ENCODE measurements around the gene RHAG.
"Not testable (repeated sequence)": the region's sequence is repeated elsewhere in the genome, so short reads cannot be mapped to it uniquely, and the experiment has no call there.

The RHAG gene

DNA sequence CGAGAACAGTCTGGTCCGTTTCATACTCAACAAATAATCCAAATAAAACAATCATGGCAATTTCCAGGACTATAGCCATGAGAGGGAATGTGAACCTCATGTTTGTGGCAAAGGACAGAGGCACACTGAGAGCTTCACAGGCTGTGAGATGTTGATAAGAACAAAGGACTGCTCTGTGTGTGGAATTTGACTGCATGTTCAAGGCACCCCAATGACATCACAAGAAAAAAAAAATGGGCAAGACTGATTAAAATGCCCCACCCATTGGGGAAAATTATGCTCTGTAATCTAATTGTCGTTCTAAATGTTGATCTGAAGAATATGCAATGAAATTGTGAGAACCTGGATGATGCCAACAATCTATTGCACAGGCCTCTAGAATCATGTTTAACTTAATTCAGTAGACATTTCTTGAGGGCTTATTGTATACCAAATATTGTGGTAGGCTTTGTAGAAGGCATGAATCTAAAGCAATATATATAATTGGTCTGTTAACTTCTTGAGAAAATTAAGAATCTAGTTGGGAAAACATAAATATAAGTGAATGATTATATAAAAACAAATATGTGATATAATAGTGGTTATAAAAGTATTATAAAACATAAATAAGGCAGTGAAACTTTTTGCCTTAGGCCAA lies at the start of gene RHAG:
Gene RHAG, minus strand, starts transcription at position 127 of the 637 bp plus-strand sequence. Its CDS starts 27 bp downstream, at position 100.
- DNase-seq (ENCODE audit: low read depth in 4 of 4, low spot score in 1 of 4): no peak

DNA sequence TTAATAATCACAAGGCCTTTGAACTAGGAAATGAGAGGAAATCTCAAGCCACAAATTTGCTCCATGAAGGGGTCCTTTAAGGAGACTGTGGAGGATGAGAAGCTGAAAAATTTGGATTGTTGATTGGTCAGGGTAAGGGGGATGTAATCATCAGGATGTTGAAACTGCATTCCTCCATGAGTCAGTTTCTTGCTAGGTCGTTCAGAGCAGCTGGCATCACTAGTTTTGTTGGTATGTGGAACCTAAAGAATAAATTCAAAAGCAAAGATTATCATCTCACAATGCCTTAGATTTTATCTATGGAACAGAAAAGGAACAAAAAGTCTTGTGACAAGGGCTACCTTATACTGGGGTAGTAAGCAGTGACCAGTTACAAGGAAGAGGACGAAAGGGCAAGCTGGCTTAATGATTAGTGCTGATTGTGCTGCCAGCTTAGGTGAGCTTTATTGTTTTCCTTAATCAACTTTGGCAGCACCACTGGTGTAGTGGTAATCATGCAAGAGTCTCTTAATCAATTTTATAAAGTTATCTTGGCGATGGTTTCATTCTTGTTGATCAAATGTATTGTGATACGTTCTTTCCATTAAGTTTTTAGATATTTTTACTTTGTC lies 40.1 kb upstream of the RHAG start:
- no peak for DNase-seq (ENCODE audit: low read depth in 4 of 4, low spot score in 1 of 4)

DNA sequence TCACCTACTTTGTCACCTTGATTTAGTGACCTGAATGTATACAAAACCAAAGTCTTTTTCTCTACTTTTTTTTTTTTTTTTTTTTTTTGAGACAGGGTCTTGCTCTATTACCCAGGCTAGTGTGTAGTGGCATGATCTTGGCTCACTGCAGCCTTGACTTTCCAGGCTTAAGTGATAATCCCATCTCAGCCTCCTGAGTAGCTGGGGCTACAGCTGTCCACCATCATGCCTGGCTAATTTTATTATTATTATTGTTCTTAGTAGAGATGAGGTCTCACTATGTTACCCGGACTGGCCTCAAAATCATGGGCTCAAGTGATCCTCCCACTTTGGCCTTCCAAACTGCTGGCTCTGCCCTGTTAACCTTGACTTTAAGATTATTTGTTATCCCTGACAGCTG lies 39.2 kb upstream of the RHAG start:
- no peak for DNase-seq (ENCODE audit: low read depth in 4 of 4, low spot score in 1 of 4)

DNA sequence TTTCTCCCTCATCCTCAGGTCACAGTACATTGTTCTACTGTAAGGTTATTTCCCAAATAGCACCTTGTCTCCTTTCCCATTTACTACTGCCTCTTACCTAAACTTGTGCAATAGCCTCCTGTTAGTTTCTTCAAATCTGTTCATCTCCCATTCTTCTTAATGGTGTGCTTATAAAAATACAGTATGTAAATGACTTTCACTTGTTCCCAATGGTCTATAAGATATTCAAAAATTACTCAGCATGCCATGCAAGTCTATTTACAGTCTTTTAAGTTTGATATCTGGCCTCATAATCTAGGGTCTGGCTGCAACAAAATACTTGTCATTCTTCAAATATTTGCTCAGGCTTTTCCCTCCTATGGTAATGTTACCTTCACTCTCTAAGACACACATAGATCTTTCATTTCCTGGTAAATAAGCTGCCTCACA lies 31.5 kb upstream of the RHAG start:
- no peak for DNase-seq (ENCODE audit: low read depth in 4 of 4, low spot score in 1 of 4)

DNA sequence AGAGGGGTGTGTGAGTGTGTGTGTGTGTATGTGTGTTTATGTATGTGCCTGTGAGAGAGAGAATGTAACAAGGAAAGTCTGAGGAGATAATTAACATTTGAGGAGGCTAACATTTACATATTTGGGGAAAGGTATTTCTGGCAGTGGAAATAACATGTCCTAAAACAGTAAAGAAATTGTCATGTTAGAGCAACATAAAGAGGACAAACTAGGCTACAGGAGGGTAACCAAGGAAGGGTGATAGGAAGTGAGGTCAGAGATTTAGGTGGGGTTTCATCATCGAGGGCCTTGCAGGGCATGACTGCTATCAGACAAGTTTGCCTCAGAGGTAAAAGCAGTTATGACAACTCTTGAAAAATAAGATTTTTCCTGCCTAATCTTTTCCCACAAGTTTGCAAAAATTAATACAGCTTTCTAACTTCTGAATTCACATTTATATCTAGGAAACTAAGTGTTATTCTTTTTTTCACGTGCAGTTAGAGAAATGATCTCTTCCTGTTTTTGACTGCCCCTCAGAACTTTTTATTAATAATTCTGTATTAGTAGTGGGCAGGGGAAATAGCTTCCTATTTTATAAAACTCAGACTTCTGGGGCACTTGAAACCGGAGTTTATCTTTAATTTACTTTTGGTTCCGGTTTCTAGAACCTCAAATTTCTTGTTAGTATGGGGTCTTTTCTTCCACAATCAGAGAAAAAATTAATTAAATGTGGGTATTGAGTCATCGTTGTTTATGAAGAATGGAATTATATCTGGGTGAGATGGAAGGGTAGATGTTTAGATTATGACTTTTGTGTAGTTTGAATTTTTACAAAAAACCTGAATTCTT lies 30.5 kb upstream of the RHAG start:
- no peak for DNase-seq (ENCODE audit: low read depth in 4 of 4, low spot score in 1 of 4)

- no peak for DNase-seq (ENCODE audit: low read depth in 4 of 4, low spot score in 1 of 4)
Observed at GRCh38 chr6:49666480-49666879, 29.8 kb upstream of the RHAG start.

DNA sequence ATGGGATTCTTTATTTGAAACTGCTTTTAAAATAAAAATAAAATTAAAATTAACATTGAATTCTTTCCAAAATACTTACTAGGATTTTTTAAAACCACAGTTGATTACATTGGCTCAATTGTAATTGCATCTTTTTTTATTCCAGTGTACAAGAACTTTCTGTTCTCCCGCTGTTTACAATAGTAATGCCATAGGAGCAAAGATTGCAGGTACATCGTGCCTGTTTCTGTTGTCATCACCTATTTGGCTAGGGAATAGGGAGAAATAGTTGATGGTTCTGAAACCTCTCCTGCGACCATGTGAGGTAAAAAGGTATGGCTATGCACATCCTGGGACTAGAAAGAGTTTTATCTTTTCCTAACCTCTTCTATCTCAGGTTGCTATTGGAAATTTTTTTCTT lies 28.2 kb upstream of the RHAG start:
- no peak for DNase-seq (ENCODE audit: low read depth in 4 of 4, low spot score in 1 of 4)

- DNase-seq (ENCODE audit: low read depth in 4 of 4, low spot score in 1 of 4): not testable (repeated sequence)
Observed at GRCh38 chr6:49664054-49664453, 27.4 kb upstream of the RHAG start.

- DNase-seq (ENCODE audit: low read depth in 4 of 4, low spot score in 1 of 4): no peak
Observed at GRCh38 chr6:49662892-49663261, 26.2 kb upstream of the RHAG start.

DNA sequence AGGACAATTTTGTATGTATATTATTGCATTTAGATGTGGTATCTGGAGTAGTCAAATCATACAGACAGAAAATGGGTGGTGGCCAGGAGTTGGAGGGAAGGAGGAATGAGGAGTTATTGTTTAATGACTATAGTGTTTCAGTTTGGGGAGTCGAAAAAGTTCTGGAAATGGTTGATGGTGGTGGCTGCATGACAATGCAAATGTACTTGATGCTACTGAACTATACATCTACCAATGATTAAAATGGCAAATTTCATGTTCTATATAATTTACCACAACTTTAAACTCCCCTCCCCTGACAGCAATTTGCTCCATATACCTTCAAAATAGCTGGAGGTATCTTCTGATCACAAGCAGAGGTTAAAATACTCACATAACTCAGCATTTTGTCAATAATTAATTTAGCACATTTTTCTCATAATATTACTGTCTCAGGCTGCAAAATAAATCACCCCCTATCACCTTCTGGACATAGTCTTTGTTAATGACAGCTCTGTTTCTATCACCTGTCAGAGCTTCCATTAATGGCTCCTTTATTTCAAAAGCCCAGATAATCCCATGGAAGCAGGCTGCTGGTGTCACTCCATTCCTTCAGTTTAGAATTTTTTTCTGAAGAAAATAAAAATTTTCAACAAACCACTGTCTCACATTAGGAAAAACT lies 25.7 kb upstream of the RHAG start:
- DNase-seq (ENCODE audit: low read depth in 4 of 4, low spot score in 1 of 4): no peak

DNA sequence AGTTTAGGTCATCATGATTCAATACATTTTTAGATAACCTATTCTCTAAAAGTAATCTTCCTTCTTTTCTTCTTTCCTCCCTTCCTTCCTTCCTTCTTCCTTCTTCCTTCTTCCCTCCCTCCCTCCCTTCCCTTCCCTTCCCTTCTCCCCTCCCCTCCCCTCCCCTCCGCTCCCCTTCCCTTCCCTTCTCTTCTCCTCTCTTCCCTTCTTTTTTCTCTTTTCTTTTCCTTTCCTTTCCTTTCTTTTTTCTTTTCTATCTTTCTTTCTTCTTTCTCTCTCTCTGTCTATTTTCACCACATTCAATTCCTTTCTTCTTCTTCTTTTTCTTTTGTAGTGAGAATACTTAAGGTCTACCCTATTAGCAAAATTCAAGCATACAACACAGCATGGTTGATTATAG lies 17.3 kb upstream of the RHAG start:
- no peak for DNase-seq (ENCODE audit: low read depth in 4 of 4, low spot score in 1 of 4)

GRCh38 chr6:49653438-49653837 lies 16.8 kb upstream of the RHAG start:
- no peak for DNase-seq (ENCODE audit: low read depth in 4 of 4, low spot score in 1 of 4)

DNA sequence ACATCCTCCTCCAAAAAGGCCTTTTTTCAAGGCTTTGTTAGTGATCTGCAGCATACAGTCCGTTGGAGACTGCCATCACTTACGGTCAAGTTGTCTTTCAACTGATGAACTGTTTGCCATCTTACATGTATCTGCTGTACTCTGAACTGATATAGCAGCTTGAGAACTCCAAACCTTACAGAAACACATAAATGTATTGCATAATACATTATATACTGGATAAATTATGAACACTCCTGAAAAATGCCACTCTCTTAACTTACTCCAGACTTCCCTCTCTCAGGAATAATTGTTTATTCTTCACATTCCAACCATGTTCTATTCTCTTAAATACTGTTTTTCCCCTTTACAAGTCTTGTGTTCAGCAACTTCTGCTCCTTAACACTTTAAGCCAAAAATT lies 14.6 kb upstream of the RHAG start:
- no peak for DNase-seq (ENCODE audit: low read depth in 4 of 4, low spot score in 1 of 4)

GRCh38 chr6:49649988-49650387 lies 13.3 kb upstream of the RHAG start:
- DNase-seq (ENCODE audit: low read depth in 4 of 4, low spot score in 1 of 4): no peak

DNA sequence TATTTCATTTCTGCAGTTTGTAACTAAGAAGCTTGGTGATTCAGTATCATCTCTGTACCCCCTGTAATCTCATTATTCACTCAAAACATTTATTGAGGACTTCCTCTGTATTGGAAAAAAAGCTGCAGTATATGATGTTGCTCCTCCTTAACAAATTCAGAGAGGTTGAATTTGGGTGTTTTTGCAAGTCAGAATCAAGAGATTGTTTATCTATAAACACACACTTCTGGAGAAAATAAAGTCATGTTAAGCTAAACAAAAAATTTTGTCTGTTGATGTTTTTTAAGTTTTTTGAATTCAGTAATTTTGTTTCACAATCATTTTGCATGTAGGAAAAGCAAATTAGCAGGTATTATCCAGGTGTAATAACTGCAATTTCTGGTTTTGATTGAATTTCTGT lies 11.4 kb upstream of the RHAG start:
- DNase-seq (ENCODE audit: low read depth in 4 of 4, low spot score in 1 of 4): no peak

- no peak for DNase-seq (ENCODE audit: low read depth in 4 of 4, low spot score in 1 of 4)
Observed at GRCh38 chr6:49647476-49647875, 10.8 kb upstream of the RHAG start.

DNA sequence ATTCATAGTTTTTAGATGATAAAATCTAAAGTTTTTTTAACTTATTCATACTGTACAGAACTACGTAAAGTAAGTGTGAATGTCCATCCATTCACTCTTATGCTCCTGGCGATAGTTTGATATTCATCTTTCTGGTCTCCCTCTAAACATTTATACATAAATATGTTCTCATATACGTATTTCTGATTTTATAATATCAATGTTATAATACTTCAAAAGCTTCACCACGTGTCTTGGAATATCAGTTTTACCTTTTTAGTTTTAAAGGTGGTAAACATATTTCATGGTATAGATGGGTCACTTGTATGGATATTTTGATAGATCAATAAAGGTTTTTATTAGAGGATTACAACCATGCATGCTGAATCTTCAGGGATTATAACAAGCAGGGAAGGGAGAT lies 10.3 kb upstream of the RHAG start:
- no peak for DNase-seq (ENCODE audit: low read depth in 4 of 4, low spot score in 1 of 4)

GRCh38 chr6:49646130-49646824 lies 9.6 kb upstream of the RHAG start:
- DNase-seq (ENCODE audit: low read depth in 4 of 4, low spot score in 1 of 4): no peak

- DNase-seq (ENCODE audit: low read depth in 4 of 4, low spot score in 1 of 4): no peak
Observed at GRCh38 chr6:49645139-49645538, 8.5 kb upstream of the RHAG start.

DNA sequence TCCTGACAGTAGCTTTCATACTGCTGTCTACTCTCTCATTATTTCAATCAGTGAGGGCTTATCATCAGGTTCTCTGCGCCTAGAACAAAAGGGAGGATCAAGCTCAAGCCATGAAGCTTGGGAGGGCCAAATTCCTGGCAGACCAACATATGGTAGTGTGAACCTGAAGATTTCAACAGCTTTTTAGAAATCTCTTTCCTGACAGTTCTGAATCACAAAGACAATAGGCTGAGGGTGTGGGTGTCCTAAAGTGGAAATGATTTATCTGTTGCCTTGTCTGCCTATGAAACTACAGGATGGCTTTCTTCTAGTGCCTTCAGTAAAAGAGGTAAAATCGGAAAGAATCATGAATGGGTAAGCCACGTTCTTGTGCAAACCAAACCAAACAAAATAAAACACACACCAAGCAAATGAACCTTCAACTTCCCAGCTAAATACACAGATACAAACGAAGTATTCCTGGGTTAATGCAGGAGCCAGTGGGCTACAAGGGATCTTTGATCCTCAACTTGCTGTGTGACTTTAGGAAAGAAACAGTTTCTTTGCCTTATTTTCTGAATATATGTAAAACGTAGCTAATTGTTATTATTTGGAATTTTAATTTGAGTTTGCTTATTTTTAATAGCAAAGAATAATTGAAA lies 2.7 kb upstream of the RHAG start:
- DNase-seq (ENCODE audit: low read depth in 4 of 4, low spot score in 1 of 4): no peak

DNA sequence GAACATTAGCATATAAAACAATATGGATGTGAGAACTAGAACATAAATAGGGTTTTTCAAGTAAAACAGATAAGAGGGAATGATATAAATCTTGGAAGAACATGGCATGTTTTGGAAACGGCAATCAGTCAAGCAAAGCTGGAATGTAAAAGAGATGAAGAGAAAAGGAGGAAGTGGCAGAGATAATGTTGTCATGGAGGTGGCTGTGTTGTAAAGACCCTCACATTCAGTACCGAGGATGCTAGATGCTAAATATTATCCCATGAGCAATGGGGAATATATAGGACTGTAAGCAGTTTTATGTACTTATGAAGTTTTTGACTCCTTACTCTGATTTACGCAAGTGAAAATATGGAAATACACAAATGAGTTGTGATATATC lies 702 bp upstream of the RHAG start:
- DNase-seq (ENCODE audit: low read depth in 4 of 4, low spot score in 1 of 4): no peak
